ENCODE data around the gene ECHS1. TPM values are rescaled to one million over a fixed set of nuclear protein-coding genes. Genes with fewer than 3 reads are reported as not detected.

The ECHS1 gene
- polyA plus RNA-seq, 2 of the 4 experiments (the other 2 are of a cell fraction) = 66.7 to 133 TPM

DNA sequence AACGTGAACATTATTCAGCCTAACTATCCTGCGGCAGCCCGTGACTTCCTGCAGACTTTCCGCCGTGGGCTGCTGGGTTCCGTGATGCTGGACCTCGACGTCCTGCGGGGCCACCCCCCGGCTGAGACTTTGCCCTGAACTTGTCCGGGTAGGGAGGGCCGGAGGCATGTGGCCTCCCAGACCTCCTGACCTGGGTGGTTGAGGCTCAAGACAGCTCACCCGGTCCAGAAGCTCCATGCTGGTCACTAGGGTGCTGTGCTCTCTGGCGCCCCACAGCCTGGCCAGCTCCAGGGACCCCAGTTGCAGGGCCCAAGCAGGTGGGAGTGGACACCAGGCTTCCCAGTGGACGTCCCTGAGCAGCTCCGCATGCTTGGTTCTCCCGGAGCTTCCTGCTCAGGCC, 46.9 kb upstream of the ECHS1 start:
- ChIA-PET CTCF (interaction anchor here (1.0 to 3.8 kb wide), 4 partner anchors 8 to 100 kb away, joined by 4 to 23 read pairs (median 8); no protein-coding TSS in a partner anchor), POLR2A (no interaction called here)
- FAIRE-seq (no peak), ATAC-seq (no peak), DNase-seq (ENCODE audit: low read depth in 1 of 2, low spot score in 1 of 2) (no peak)
- Histone ChIP-seq H3K4me3 (no peak overlapping the region), H3K9me3 (no peaks in the 10 kb centered on the region), H3K27ac (no peak overlapping the region), H3K4me2 (no peak overlapping the region), H3K4me1 (peaks cover 7% of the 10 kb centered on the region; the same call in 2 of the 3 replicates)
- no peak for TF ChIP-seq MAFK (IDR thresholded peaks at IDR 0.05; ENCODE audit: partially characterized antibody)
- no peak for TF ChIP-seq JUN (IDR thresholded peaks at IDR 0.05)
- TF ChIP-seq SREBF2 (IDR thresholded peaks at IDR 0.05) = no peak
- 92% methylated on average over 15 of the region's 17 CpGs for WGBS (ENCODE audit: missing lambda C conversion rate)

DNA sequence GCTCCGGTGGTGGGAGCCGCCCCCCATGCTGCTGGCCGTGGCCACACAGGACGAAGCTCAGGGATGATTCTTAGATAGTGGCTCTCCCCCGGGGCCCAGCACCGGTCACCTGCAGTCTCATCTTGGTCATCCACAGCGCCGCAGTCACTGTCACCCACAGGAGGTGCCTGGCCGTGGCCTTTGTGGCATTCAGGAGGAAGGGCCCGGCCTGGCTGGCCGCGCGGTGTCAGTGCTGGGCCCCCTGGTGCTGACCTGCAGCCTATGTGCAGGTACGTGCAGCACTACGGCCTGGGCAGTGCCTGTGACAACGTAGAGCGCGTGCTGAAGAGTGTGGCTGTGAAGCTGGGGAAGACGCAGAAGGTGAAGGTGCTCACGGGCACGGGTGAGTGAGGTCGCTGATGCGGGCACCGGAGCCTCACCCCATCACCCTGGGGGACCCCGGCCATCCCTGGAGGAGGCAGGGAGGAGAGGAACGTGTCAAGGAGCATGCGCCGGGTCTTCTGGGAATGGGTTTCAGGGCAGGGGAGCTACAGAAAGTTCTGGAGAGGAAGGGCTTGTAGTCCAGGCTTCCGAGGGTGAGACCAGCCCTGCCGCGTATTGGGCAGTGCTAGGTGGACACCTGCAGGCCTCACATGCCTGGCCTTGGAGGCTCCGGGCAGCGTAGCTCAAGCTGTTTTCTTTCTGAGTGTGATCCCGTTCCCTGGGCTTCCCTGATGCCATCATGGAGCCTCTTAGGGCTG, 46.2 kb upstream of the ECHS1 start:
- CTCF ChIA-PET = interaction anchor here (2.9 to 3.8 kb wide), 2 partner anchors 18 to 90 kb away, joined by 10 to 23 read pairs; no protein-coding TSS in a partner anchor
- ATAC-seq = no peak
- DNase-seq (ENCODE audit: low read depth in 1 of 2, low spot score in 1 of 2) = no peak
- H3K4me3 ChIP-seq = no peak overlapping the region
- POLR2A ChIA-PET = no interaction called here
- peaks cover 7% of the 10 kb centered on the region; the same call in 2 of the 3 replicates for H3K4me1 ChIP-seq
- no peak for FAIRE-seq
- TF ChIP-seq NFE2L2 (conservative IDR thresholded peaks at IDR 0.05; ENCODE audit: low read length) = no peak
- TF ChIP-seq RFX5 (IDR thresholded peaks at IDR 0.05) = no peak
- no peak for TF ChIP-seq FOXS1 (CRISPR knock-in tag; IDR thresholded peaks at IDR 0.05)
- no peak for TF ChIP-seq CEBPB (IDR thresholded peaks at IDR 0.05)
- TF ChIP-seq ZNF302 (CRISPR knock-in tag; IDR thresholded peaks at IDR 0.05) = no peak
- TF ChIP-seq, protein P1, sequence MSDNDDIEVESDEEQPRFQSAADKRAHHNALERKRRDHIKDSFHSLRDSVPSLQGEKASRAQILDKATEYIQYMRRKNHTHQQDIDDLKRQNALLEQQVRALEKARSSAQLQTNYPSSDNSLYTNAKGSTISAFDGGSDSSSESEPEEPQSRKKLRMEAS (IDR thresholded peaks at IDR 0.05) = no peak
- TF ChIP-seq PHF8 (IDR thresholded peaks at IDR 0.05; ENCODE audit: borderline replicate concordance, low read depth) = no peak
- TF ChIP-seq CBX2 (IDR thresholded peaks at IDR 0.05; ENCODE audit: borderline replicate concordance, low read depth) = no peak
- no peak for TF ChIP-seq ZFP36 (IDR thresholded peaks at IDR 0.05; ENCODE audit: borderline replicate concordance, partially characterized antibody)
- no peak for TF ChIP-seq RARB (CRISPR knock-in tag; IDR thresholded peaks at IDR 0.05)
- no peak overlapping the region for H3K27ac ChIP-seq
- H3K9me3 ChIP-seq = no peaks in the 10 kb centered on the region
- 89% methylated on average over 34 of the region's 34 CpGs for WGBS (ENCODE audit: missing lambda C conversion rate)
- H3K4me2 ChIP-seq = no peak overlapping the region

DNA sequence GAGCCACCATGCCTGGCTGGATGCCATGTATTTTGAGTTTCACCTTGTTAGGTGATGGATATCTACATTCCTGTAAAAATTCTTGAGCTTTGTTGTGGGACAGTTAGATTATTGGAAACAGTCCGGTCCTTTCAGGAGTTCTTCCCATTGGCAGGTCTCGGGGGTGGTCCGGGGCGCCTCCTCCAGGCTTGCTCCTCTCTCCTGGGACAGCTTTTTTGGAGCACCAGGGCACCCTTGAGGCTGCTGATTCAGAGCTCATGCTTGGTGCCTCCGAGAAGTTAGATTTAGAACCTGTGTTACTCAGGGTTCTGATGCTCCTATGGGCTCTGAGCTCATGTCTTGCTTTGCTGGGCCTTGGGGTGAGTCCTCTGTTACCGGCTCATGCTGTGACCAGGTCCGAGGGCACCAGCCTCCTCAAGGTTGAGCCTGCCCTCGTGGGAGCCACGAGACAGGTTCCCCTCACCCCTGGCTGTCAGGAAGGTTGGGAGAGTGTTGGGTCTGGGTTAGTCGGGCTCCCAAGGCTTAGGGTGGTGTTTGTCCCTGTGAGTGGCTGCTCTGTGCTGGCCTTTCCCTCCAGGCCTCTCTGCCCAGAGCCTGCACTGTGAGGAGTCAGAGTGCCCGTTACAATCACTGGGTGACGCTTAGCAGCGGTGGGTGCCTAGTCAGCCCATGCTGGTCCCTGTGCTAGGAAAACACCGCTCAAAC, 45.3 kb upstream of the ECHS1 start:
- H3K9me3 ChIP-seq = no peaks in the 10 kb centered on the region
- ChIA-PET CTCF (no interaction called here), POLR2A (no interaction called here)
- FAIRE-seq (no peak), DNase-seq (ENCODE audit: low read depth in 1 of 2, low spot score in 1 of 2) (no peak), ATAC-seq (no peak)
- H3K4me1 ChIP-seq = peaks cover 6% of the 10 kb centered on the region; the same call in 2 of the 3 replicates
- H3K4me3 ChIP-seq = no peak overlapping the region
- no peak overlapping the region for H3K4me2 ChIP-seq
- H3K27ac ChIP-seq = no peak overlapping the region
- WGBS (ENCODE audit: missing lambda C conversion rate) = 93% methylated on average over 13 of the region's 14 CpGs
- no peak for TF ChIP-seq NFE2L2 (conservative IDR thresholded peaks at IDR 0.05; ENCODE audit: low read length)
- no peak for TF ChIP-seq ESRRA (IDR thresholded peaks at IDR 0.05; ENCODE audit: borderline replicate concordance, low read length)
- TF ChIP-seq GATA3 (IDR thresholded peaks at IDR 0.05; ENCODE audit: borderline replicate concordance) = no peak
- TF ChIP-seq, protein P2, sequence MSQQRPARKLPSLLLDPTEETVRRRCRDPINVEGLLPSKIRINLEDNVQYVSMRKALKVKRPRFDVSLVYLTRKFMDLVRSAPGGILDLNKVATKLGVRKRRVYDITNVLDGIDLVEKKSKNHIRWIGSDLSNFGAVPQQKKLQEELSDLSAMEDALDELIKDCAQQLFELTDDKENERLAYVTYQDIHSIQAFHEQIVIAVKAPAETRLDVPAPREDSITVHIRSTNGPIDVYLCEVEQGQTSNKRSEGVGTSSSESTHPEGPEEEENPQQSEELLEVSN (IDR thresholded peaks at IDR 0.05; ENCODE audit: borderline replicate concordance, low read depth) = no peak
- no peak for TF ChIP-seq FOSL2 (IDR thresholded peaks at IDR 0.05)
- no peak for TF ChIP-seq FOSL2 (CRISPR knock-in tag; IDR thresholded peaks at IDR 0.05)
- TF ChIP-seq ZC3H11A (IDR thresholded peaks at IDR 0.05) = no peak
- TF ChIP-seq EHMT2 (IDR thresholded peaks at IDR 0.05; ENCODE audit: low read depth) = no peak
- no peak for TF ChIP-seq RARB (CRISPR knock-in tag; IDR thresholded peaks at IDR 0.05)
- TF ChIP-seq NR3C1 (IDR thresholded peaks at IDR 0.05) = no peak
- no peak for TF ChIP-seq KDM5A (IDR thresholded peaks at IDR 0.05)
- TF ChIP-seq POLR2A (IDR thresholded peaks at IDR 0.05; ENCODE audit: low read length) = no peak
- no peak for TF ChIP-seq TFCP2L1 (CRISPR knock-in tag; IDR thresholded peaks at IDR 0.05)
- no peak for TF ChIP-seq HOXB5 (CRISPR knock-in tag; IDR thresholded peaks at IDR 0.05)
- TF ChIP-seq ZNF302 (CRISPR knock-in tag; IDR thresholded peaks at IDR 0.05) = no peak
- TF ChIP-seq CHD2 (IDR thresholded peaks at IDR 0.05; ENCODE audit: low read length, partially characterized antibody) = no peak
